ENCODE data around the gene ZNF107. TPM values are rescaled to one million over a fixed set of nuclear protein-coding genes. Genes with fewer than 3 reads are reported as not detected.
"Not testable (repeated sequence)": the region's sequence is repeated elsewhere in the genome, so short reads cannot be mapped to it uniquely, and the experiment has no call there.

Gene ZNF107
- total RNA-seq, 1 donor from 2014 or later, result 7.8 TPM

GRCh38 chr7:64733550-64734240 is 67.8 kb downstream of the ZNF107 start:
- H3K79me2 ChIP-seq (ENCODE audit: insufficient read depth, low read length), result no peaks in the 10 kb centered on the region
- H3K4me3 ChIP-seq (ENCODE audit: insufficient read depth, low read depth, low read length), result no peak overlapping the region
- H3K9me3 ChIP-seq (ENCODE audit: insufficient read depth, low read depth, low read length), result peaks cover 7% of the 10 kb centered on the region

GRCh38 chr7:64736575-64736974 is 70.6 kb downstream of the ZNF107 start:
- H3K4me3 ChIP-seq (ENCODE audit: insufficient read depth, low read depth, low read length), result no peak overlapping the region
- no peak for FAIRE-seq
- no peak overlapping the region for H3K4me2 ChIP-seq (ENCODE audit: low read length)
- no peak overlapping the region for H2AFZ ChIP-seq (ENCODE audit: low read depth, low read length)
- H3K36me3 ChIP-seq (ENCODE audit: insufficient read depth, low read length), result no peaks in the 10 kb centered on the region
- H3K9me3 ChIP-seq (ENCODE audit: insufficient read depth, low read depth, low read length), result no peaks in the 10 kb centered on the region
- no peaks in the 10 kb centered on the region for H3K27me3 ChIP-seq (ENCODE audit: insufficient read depth, low read length)
- no peaks in the 10 kb centered on the region for H3K79me2 ChIP-seq (ENCODE audit: insufficient read depth, low read length)
- Mint-ChIP-seq H3K9me3 (ENCODE audit: unreplicated experiment) (peaks cover 12% of the 10 kb centered on the region), H3K4me1 (ENCODE audit: low read depth, unreplicated experiment) (no peaks in the 10 kb centered on the region), H3K36me3 (ENCODE audit: low read depth, unreplicated experiment) (no peaks in the 10 kb centered on the region), H3K27me3 (ENCODE audit: low read depth, unreplicated experiment) (no peaks in the 10 kb centered on the region), H3K4me3 (ENCODE audit: unreplicated experiment) (no peak overlapping the region), H3K27ac (ENCODE audit: unreplicated experiment) (no peak overlapping the region)
- H4K20me1 ChIP-seq (ENCODE audit: insufficient read depth, low read length), result no peaks in the 10 kb centered on the region
- H3K27ac ChIP-seq (ENCODE audit: low read depth, low read length), result no peak overlapping the region
- H3K4me1 ChIP-seq (ENCODE audit: insufficient read depth, low read length), result no peaks in the 10 kb centered on the region
- no peak overlapping the region for H3K9ac ChIP-seq (ENCODE audit: low read length)
- TF ChIP-seq, protein P1, sequence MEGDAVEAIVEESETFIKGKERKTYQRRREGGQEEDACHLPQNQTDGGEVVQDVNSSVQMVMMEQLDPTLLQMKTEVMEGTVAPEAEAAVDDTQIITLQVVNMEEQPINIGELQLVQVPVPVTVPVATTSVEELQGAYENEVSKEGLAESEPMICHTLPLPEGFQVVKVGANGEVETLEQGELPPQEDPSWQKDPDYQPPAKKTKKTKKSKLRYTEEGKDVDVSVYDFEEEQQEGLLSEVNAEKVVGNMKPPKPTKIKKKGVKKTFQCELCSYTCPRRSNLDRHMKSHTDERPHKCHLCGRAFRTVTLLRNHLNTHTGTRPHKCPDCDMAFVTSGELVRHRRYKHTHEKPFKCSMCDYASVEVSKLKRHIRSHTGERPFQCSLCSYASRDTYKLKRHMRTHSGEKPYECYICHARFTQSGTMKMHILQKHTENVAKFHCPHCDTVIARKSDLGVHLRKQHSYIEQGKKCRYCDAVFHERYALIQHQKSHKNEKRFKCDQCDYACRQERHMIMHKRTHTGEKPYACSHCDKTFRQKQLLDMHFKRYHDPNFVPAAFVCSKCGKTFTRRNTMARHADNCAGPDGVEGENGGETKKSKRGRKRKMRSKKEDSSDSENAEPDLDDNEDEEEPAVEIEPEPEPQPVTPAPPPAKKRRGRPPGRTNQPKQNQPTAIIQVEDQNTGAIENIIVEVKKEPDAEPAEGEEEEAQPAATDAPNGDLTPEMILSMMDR (IDR thresholded peaks at IDR 0.05; ENCODE audit: insufficient read depth, low read depth, low read length), result no peak
- no peak for TF ChIP-seq EZH2 (IDR thresholded peaks at IDR 0.05; ENCODE audit: insufficient read depth, low read length)
- DNase-seq (ENCODE audit: low read depth), result no peak

More at GRCh38 chr7:64733550-64734240, 67.8 kb downstream of the ZNF107 start:
- peaks cover 17% of the 10 kb centered on the region for H3K9me3 Mint-ChIP-seq (ENCODE audit: unreplicated experiment)
- no peak for FAIRE-seq
- no peaks in the 10 kb centered on the region for H3K4me1 ChIP-seq (ENCODE audit: insufficient read depth, low read length)
- no peaks in the 10 kb centered on the region for H3K27me3 ChIP-seq (ENCODE audit: insufficient read depth, low read length)
- no peaks in the 10 kb centered on the region for H3K36me3 ChIP-seq (ENCODE audit: insufficient read depth, low read length)
- no peaks in the 10 kb centered on the region for H3K27me3 Mint-ChIP-seq (ENCODE audit: low read depth, unreplicated experiment)
- H4K20me1 ChIP-seq (ENCODE audit: insufficient read depth, low read length), result no peaks in the 10 kb centered on the region
- TF ChIP-seq EZH2 (IDR thresholded peaks at IDR 0.05; ENCODE audit: insufficient read depth, low read length), result no peak
- TF ChIP-seq, protein P1 (IDR thresholded peaks at IDR 0.05; ENCODE audit: insufficient read depth, low read depth, low read length), result no peak
- no peaks in the 10 kb centered on the region for H3K4me1 Mint-ChIP-seq (ENCODE audit: low read depth, unreplicated experiment)
- H3K4me3 Mint-ChIP-seq (ENCODE audit: unreplicated experiment), result no peak overlapping the region
- no peak overlapping the region for H3K9ac ChIP-seq (ENCODE audit: low read length)
- no peak overlapping the region for H3K27ac ChIP-seq (ENCODE audit: low read depth, low read length)
- H3K27ac Mint-ChIP-seq (ENCODE audit: unreplicated experiment), result no peak overlapping the region
- H3K36me3 Mint-ChIP-seq (ENCODE audit: low read depth, unreplicated experiment), result no peaks in the 10 kb centered on the region
- H3K4me2 ChIP-seq (ENCODE audit: low read length), result no peak overlapping the region
- no peak overlapping the region for H2AFZ ChIP-seq (ENCODE audit: low read depth, low read length)
- no peak for DNase-seq (ENCODE audit: low read depth)

DNA sequence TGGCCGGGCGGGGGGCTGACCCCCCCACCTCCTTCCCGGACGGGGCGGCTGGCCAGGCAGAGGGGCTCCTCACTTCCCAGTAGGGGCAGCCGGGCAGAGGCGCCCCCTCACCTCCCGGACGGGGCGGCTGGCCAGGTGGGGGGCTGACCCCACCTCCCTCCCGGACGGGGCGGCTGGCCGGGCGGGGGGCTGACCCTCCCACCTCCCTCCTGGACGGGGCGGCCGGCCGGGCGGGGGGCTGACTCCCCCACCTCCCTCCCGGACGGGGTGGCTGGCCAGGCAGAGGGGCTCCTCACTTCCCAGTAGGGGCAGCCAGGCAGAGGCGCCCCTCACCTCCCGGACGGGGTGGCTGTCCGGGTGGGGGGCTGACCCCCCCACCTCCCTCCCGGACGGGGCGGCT is 72.5 kb downstream of the ZNF107 start:
- H3K27me3 Mint-ChIP-seq (ENCODE audit: low read depth, unreplicated experiment); H3K79me2 ChIP-seq (ENCODE audit: insufficient read depth, low read length); FAIRE-seq; H3K4me3 ChIP-seq (ENCODE audit: insufficient read depth, low read depth, low read length); H3K4me1 ChIP-seq (ENCODE audit: insufficient read depth, low read length); H3K27me3 ChIP-seq (ENCODE audit: insufficient read depth, low read length); H3K36me3 ChIP-seq (ENCODE audit: insufficient read depth, low read length); H3K36me3 Mint-ChIP-seq (ENCODE audit: low read depth, unreplicated experiment); H3K4me3 Mint-ChIP-seq (ENCODE audit: unreplicated experiment); H3K4me2 ChIP-seq (ENCODE audit: low read length); H3K9me3 ChIP-seq (ENCODE audit: insufficient read depth, low read depth, low read length); H3K9ac ChIP-seq (ENCODE audit: low read length); DNase-seq (ENCODE audit: low read depth); H3K4me1 Mint-ChIP-seq (ENCODE audit: low read depth, unreplicated experiment); H4K20me1 ChIP-seq (ENCODE audit: insufficient read depth, low read length); H2AFZ ChIP-seq (ENCODE audit: low read depth, low read length); H3K27ac Mint-ChIP-seq (ENCODE audit: unreplicated experiment); H3K27ac ChIP-seq (ENCODE audit: low read depth, low read length): not testable (repeated sequence)
- H3K9me3 Mint-ChIP-seq (ENCODE audit: unreplicated experiment), result peaks cover 10% of the 10 kb centered on the region

DNA sequence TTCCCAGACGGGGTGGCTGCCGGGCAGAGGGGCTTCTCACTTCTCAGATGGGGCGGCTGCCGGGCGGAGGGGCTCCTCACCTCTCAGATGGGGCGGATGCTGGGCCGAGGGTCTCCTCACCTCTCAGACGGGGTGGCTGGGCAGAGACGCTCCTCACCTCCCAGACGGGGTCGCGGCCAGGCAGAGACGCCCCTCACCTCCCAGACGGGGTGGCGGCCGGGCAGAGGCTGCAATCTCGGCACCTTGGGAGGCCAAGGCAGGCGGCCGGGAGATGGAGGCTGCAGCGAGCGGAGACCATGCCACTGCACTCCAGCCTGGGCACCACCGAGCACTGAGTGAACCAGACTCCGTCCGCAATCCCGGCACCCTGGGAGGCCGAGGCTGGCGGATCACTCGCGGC is 73.0 kb downstream of the ZNF107 start:
- not testable (repeated sequence) for H3K27me3 Mint-ChIP-seq (ENCODE audit: low read depth, unreplicated experiment); H3K27ac Mint-ChIP-seq (ENCODE audit: unreplicated experiment); H3K4me1 ChIP-seq (ENCODE audit: insufficient read depth, low read length); H3K4me3 ChIP-seq (ENCODE audit: insufficient read depth, low read depth, low read length); H3K4me1 Mint-ChIP-seq (ENCODE audit: low read depth, unreplicated experiment); H3K9me3 Mint-ChIP-seq (ENCODE audit: unreplicated experiment); H3K27ac ChIP-seq (ENCODE audit: low read depth, low read length); H3K9me3 ChIP-seq (ENCODE audit: insufficient read depth, low read depth, low read length); H4K20me1 ChIP-seq (ENCODE audit: insufficient read depth, low read length); H3K79me2 ChIP-seq (ENCODE audit: insufficient read depth, low read length); FAIRE-seq; H2AFZ ChIP-seq (ENCODE audit: low read depth, low read length); H3K36me3 Mint-ChIP-seq (ENCODE audit: low read depth, unreplicated experiment); H3K9ac ChIP-seq (ENCODE audit: low read length); DNase-seq (ENCODE audit: low read depth); H3K4me2 ChIP-seq (ENCODE audit: low read length); H3K4me3 Mint-ChIP-seq (ENCODE audit: unreplicated experiment); H3K36me3 ChIP-seq (ENCODE audit: insufficient read depth, low read length); H3K27me3 ChIP-seq (ENCODE audit: insufficient read depth, low read length)
